ENCODE measurements around the gene EXOC2.

DNA sequence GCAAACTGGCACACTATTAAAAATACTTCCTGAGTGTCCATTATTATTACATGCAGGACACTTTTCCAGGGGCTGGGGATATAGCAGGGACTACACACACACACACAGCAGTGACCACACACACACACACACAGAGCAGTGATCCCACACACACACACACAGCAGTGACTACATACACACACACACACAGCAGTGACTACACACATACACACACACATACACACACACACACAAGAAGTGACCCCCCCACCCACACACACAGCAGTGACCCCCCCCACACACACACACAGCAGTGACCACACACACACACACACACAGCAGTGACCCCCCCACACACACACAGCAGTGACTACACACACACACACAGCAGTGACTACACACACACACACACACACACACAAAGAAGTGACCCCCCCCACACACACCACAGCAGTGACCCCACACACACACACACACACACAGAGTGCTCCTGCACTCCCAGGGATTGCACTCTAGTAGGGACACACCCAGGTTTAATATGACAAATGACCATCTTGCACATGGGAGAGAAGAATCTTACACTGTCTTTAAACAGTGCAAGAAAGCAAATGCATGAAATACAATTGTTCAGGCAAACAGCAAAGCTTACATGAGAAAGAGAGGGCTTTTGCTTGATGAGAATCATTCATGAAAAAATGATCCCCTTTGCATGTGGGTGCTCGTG lies 185.9 kb downstream of the EXOC2 start:
- TF ChIP-seq, protein P1, sequence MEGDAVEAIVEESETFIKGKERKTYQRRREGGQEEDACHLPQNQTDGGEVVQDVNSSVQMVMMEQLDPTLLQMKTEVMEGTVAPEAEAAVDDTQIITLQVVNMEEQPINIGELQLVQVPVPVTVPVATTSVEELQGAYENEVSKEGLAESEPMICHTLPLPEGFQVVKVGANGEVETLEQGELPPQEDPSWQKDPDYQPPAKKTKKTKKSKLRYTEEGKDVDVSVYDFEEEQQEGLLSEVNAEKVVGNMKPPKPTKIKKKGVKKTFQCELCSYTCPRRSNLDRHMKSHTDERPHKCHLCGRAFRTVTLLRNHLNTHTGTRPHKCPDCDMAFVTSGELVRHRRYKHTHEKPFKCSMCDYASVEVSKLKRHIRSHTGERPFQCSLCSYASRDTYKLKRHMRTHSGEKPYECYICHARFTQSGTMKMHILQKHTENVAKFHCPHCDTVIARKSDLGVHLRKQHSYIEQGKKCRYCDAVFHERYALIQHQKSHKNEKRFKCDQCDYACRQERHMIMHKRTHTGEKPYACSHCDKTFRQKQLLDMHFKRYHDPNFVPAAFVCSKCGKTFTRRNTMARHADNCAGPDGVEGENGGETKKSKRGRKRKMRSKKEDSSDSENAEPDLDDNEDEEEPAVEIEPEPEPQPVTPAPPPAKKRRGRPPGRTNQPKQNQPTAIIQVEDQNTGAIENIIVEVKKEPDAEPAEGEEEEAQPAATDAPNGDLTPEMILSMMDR (IDR thresholded peaks at IDR 0.05; ENCODE audit: low read length): no peak
- no peak for TF ChIP-seq EZH2 (IDR thresholded peaks at IDR 0.05; ENCODE audit: borderline replicate concordance, low read length)

Measured in OCI-LY1 (cell line).